ENCODE measurements around the gene EIF3D.

DNA sequence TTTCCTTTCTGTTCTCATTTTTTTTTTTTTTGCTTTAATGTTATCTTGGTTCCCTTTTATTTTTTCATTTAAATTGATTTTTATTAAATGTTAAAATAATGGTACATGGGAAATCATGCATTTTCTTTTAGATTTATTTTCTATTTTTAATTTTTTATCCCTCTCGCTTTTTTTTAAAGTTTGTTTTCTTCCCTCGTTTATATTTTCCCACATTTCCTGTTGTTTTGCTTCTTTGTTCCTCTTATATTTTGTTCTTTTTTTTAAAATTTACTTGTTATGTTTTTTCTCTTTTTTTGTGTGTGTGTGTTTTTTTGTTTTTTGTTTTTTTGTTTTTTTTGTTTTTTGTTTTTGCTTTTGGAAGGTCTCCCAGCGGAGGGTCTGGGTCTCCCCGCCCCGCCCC, 34.9 kb upstream of the EIF3D start:
- TF ChIP-seq, protein P1, sequence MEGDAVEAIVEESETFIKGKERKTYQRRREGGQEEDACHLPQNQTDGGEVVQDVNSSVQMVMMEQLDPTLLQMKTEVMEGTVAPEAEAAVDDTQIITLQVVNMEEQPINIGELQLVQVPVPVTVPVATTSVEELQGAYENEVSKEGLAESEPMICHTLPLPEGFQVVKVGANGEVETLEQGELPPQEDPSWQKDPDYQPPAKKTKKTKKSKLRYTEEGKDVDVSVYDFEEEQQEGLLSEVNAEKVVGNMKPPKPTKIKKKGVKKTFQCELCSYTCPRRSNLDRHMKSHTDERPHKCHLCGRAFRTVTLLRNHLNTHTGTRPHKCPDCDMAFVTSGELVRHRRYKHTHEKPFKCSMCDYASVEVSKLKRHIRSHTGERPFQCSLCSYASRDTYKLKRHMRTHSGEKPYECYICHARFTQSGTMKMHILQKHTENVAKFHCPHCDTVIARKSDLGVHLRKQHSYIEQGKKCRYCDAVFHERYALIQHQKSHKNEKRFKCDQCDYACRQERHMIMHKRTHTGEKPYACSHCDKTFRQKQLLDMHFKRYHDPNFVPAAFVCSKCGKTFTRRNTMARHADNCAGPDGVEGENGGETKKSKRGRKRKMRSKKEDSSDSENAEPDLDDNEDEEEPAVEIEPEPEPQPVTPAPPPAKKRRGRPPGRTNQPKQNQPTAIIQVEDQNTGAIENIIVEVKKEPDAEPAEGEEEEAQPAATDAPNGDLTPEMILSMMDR (IDR thresholded peaks at IDR 0.05; ENCODE audit: low read depth, low read length, poor library complexity, severe bottlenecking) = no peak
- no peak for TF ChIP-seq EZH2phosphoT487 (IDR thresholded peaks at IDR 0.05; ENCODE audit: borderline replicate concordance, low read length)
